NCI-H2029 treated with DMSO at 0.1 percent for 48 hours (cell line): ENCODE results near the gene CCNA1.

Source experiments
- DNase-seq: peaks from one replicate; lab custom pipeline; 2025; lab: John Stamatoyannopoulos, UW

CCNA1 gene

GRCh38 chr13:36454121-36454520 is 21.8 kb downstream of the CCNA1 start:
- no peak for DNase-seq

DNA sequence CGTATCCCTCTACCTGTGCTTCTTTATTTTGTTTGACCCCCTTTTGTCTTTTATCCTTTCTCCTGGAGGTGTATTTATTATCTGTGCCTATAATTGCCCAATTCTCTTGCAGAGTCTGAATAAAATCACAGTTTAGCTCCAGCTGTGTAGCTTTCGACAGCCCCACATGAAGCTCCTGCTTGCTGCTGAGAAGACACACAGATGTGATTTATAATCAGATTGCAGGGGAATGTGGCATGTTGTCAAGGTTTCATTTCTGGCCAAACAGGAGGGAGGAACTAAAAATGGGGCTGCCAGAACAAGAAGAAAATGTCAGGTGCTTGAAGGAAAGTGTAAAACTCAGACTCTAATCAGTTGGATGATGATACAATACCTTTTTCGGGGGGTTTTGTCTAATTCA is 22.7 kb downstream of the CCNA1 start:
- DNase-seq, result no peak

GRCh38 chr13:36456577-36456976 is 24.3 kb downstream of the CCNA1 start:
- no peak for DNase-seq

GRCh38 chr13:36461506-36461905 is 29.2 kb downstream of the CCNA1 start:
- DNase-seq, result no peak

- no peak for DNase-seq
These were observed 43.2 kb downstream of the CCNA1 start for GRCh38 chr13:36475468-36475867.

DNA sequence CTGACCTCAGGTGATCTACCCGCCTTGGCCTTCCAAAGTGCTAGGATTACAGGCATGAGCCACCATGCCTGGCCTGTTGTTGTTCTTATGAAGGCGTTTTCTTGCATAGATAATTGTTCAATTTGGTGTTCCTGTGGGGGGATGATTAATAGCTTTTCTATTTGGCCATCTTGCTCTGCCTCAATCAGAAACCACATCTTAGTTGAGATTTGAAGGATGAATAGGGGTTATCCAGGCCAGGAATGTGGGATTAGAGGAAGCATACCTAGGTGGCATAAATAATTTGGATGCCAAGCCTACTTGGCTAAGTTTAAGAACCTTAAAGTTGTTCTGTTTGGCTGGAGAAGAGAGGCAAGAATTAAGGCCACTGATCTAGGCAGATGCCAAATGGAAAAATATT is 44.4 kb downstream of the CCNA1 start:
- no peak for DNase-seq

- no peak for DNase-seq
These were observed 48.6 kb downstream of the CCNA1 start for GRCh38 chr13:36480726-36481427.

- no peak for DNase-seq
These were observed 57.8 kb downstream of the CCNA1 start for GRCh38 chr13:36490055-36490454.
